OCI-LY3 (cell line): Measurements from ENCODE around the gene OR9Q2.

Experiments
- H2AFZ ChIP-seq: fragments of 200-600, 300-600 bp; shearing (Covaris generic); 2 replicates; pipeline ENCODE4 v1.6.0; 2014; ENCODE audit warnings: antibody characterized with exemption, low read depth, low read length
- H3K27ac ChIP-seq: fragments of 200-600, 300-600 bp; sonication (generic); 2 replicates; pipeline ENCODE4 v1.5.1; 2014; ENCODE audit warnings: mild to moderate bottlenecking, low read length, moderate library complexity, mixed read lengths
- H3K27me3 ChIP-seq: fragments of 200-600, 300-600 bp; sonication (generic); 2 replicates; pipeline ENCODE4 v1.6.1; 2014; ENCODE audit warnings: low read depth, low read length, mixed read lengths
- H3K36me3 ChIP-seq: fragments of 200-600, 300-600 bp; sonication (generic); replicated peaks from 2 replicates; pipeline ENCODE3; 2014; ENCODE audit warnings: low read depth, low read length, mixed read lengths
- H3K4me1 ChIP-seq: fragments of 300-600, 200-600 bp; sonication (generic); 2 replicates; pipeline ENCODE4 v1.6.1; 2014; ENCODE audit warnings: low read length, mixed read lengths
- H3K4me2 ChIP-seq: fragments of 200-600, 300-600 bp; sonication (generic); 2 replicates; pipeline ENCODE4 v1.6.1; 2014; ENCODE audit warnings: low read length, mixed read lengths
- H3K4me3 ChIP-seq: fragments of 300-600, 200-600 bp; sonication (generic); 2 replicates; pipeline ENCODE4 v1.5.1; 2014; ENCODE audit warnings: antibody characterized with exemption, mild to moderate bottlenecking, low read length, moderate library complexity
- H3K79me2 ChIP-seq: fragments of 300-600, 200-600 bp; shearing (Covaris generic); 2 replicates; pipeline ENCODE4 v1.6.1; 2014; ENCODE audit warnings: mild to moderate bottlenecking, low read length, mixed read lengths
- H3K9ac ChIP-seq: fragments of 300-600, 200-600 bp; shearing (Covaris generic); 2 replicates; pipeline ENCODE4 v1.6.0; 2014; ENCODE audit warnings: mild to moderate bottlenecking, low read length, moderate library complexity
- H3K9me3 ChIP-seq: fragments of 200-600, 300-600 bp; shearing (Covaris generic); 2 replicates; pipeline ENCODE4 v1.6.1; 2014; ENCODE audit warnings: low read length, mixed read lengths; ENCODE audit not compliant: insufficient read depth
- H4K20me1 ChIP-seq: fragments of 200-600, 300-600 bp; sonication (generic); 2 replicates; pipeline ENCODE4 v1.6.1; 2016; ENCODE audit warnings: low read length, mixed read lengths; ENCODE audit not compliant: insufficient read depth
- CTCF ChIP-seq: fragments of 200-600, 300-600 bp; sonication (generic); IDR thresholded peaks from 2 replicates; pipeline ENCODE4 v1.5.1; 2014; ENCODE audit warnings: antibody characterized with exemption, low read length, low read depth
- EZH2phosphoT487 ChIP-seq: fragments of 200-600 bp; shearing (Covaris generic); IDR thresholded peaks from 2 replicates; pipeline ENCODE4 v1.6.1; 2018; ENCODE audit warnings: antibody characterized with exemption, mixed run types, low read depth

Gene OR9Q2

GRCh38 chr11:58164990-58165389 is 23.9 kb upstream of the OR9Q2 start:
- Histone ChIP-seq H3K4me2 (no peak overlapping the region), H3K36me3 (no peaks in the 10 kb centered on the region), H3K4me3 (no peak overlapping the region), H3K4me1 (no peaks in the 10 kb centered on the region), H4K20me1 (no peaks in the 10 kb centered on the region), H3K9ac (no peak overlapping the region), H3K27me3 (0 out of 2 replicates have a peak, but pooled peaks cover 4% of the 10 kb centered on the region), H3K9me3 (no peaks in the 10 kb centered on the region), H3K79me2 (no peaks in the 10 kb centered on the region), H2AFZ (no peak overlapping the region), H3K27ac (no peak overlapping the region)
- TF ChIP-seq EZH2phosphoT487, result no peak
- no peak for TF ChIP-seq CTCF

GRCh38 chr11:58165504-58166106 is 23.3 kb upstream of the OR9Q2 start:
- H3K4me1 ChIP-seq, result no peaks in the 10 kb centered on the region
- H3K4me3 ChIP-seq, result no peak overlapping the region
- no peak overlapping the region for H2AFZ ChIP-seq
- no peaks in the 10 kb centered on the region for H3K79me2 ChIP-seq
- no peak for TF ChIP-seq CTCF
- no peak for TF ChIP-seq EZH2phosphoT487
- no peak overlapping the region for H3K9ac ChIP-seq
- H3K27ac ChIP-seq, result no peak overlapping the region
- H3K4me2 ChIP-seq, result no peak overlapping the region
- H3K36me3 ChIP-seq, result no peaks in the 10 kb centered on the region
- H4K20me1 ChIP-seq, result no peaks in the 10 kb centered on the region
- H3K27me3 ChIP-seq, result 0 out of 2 replicates have a peak, but pooled peaks cover 4% of the 10 kb centered on the region
- H3K9me3 ChIP-seq, result no peaks in the 10 kb centered on the region

GRCh38 chr11:58177409-58178054 is 11.3 kb upstream of the OR9Q2 start:
- TF ChIP-seq EZH2phosphoT487 (no peak), CTCF (no peak)
- no peaks in the 10 kb centered on the region for H3K9me3 ChIP-seq

GRCh38 chr11:58178444-58178843 is 10.4 kb upstream of the OR9Q2 start:
- Histone ChIP-seq H2AFZ (no peak overlapping the region), H3K27ac (no peak overlapping the region), H3K4me2 (no peak overlapping the region), H3K4me1 (no peaks in the 10 kb centered on the region), H3K79me2 (no peaks in the 10 kb centered on the region), H3K9ac (no peak overlapping the region), H4K20me1 (no peaks in the 10 kb centered on the region), H3K4me3 (no peak overlapping the region), H3K27me3 (peaks cover 12% of the 10 kb centered on the region; the same call in 1 of the 2 replicates), H3K36me3 (no peaks in the 10 kb centered on the region), H3K9me3 (no peaks in the 10 kb centered on the region)
- TF ChIP-seq EZH2phosphoT487, result no peak
- TF ChIP-seq CTCF, result no peak

More at GRCh38 chr11:58177409-58178054, 11.3 kb upstream of the OR9Q2 start:
- no peak overlapping the region for H3K4me2 ChIP-seq
- H3K27me3 ChIP-seq, result peaks cover 12% of the 10 kb centered on the region; the same call in 1 of the 2 replicates
- no peaks in the 10 kb centered on the region for H4K20me1 ChIP-seq
- H3K79me2 ChIP-seq, result no peaks in the 10 kb centered on the region
- no peaks in the 10 kb centered on the region for H3K36me3 ChIP-seq
- no peak overlapping the region for H3K4me3 ChIP-seq
- H2AFZ ChIP-seq, result no peak overlapping the region
- no peak overlapping the region for H3K27ac ChIP-seq
- no peak overlapping the region for H3K9ac ChIP-seq
- H3K4me1 ChIP-seq, result no peaks in the 10 kb centered on the region
